ENCODE results near the gene FCMR.
"Not testable (repeated sequence)": the region's sequence is repeated elsewhere in the genome, so short reads cannot be mapped to it uniquely, and the experiment has no call there.

FCMR gene

GRCh38 chr1:206926286-206926685, 4.5 kb upstream of the FCMR start:
- Histone ChIP-seq H3K4me3 (replicated peaks; ENCODE audit: low read depth, low read length) (no peak overlapping the region), H3K36me3 (ENCODE audit: control insufficient read depth, insufficient read depth, low read length) (no peaks in the 10 kb centered on the region), H3K27me3 (replicated peaks; ENCODE audit: control insufficient read depth, insufficient read depth, low read length) (no peaks in the 10 kb centered on the region)
- DNase-seq (ENCODE audit: extremely low read depth, insufficient read length): no peak
- TF ChIP-seq CTCF (IDR thresholded peaks at IDR 0.05; ENCODE audit: insufficient read depth, low read length, poor library complexity, severe bottlenecking): no peak

- Histone ChIP-seq H3K4me3 (replicated peaks; ENCODE audit: low read depth, low read length) (no peak overlapping the region), H3K27me3 (replicated peaks; ENCODE audit: control insufficient read depth, insufficient read depth, low read length) (no peaks in the 10 kb centered on the region), H3K36me3 (ENCODE audit: control insufficient read depth, insufficient read depth, low read length) (no peaks in the 10 kb centered on the region)
- TF ChIP-seq CTCF (IDR thresholded peaks at IDR 0.05; ENCODE audit: insufficient read depth, low read length, poor library complexity, severe bottlenecking): peak; percentile 37
- peak; percentile 79 for DNase-seq (ENCODE audit: extremely low read depth, insufficient read length)
Observed at GRCh38 chr1:206925106-206925736, 3.5 kb upstream of the FCMR start.

- H3K27me3 ChIP-seq (replicated peaks; ENCODE audit: control insufficient read depth, insufficient read depth, low read length): no peaks in the 10 kb centered on the region
- no peak overlapping the region for H3K4me3 ChIP-seq (replicated peaks; ENCODE audit: low read depth, low read length)
- no peaks in the 10 kb centered on the region for H3K36me3 ChIP-seq (ENCODE audit: control insufficient read depth, insufficient read depth, low read length)
- peak; percentile 81 for DNase-seq (ENCODE audit: extremely low read depth, insufficient read length)
- TF ChIP-seq CTCF (IDR thresholded peaks at IDR 0.05; ENCODE audit: insufficient read depth, low read length, poor library complexity, severe bottlenecking): no peak
Observed at GRCh38 chr1:206924592-206925105, 2.9 kb upstream of the FCMR start.

GRCh38 chr1:206923961-206924557, 2.3 kb upstream of the FCMR start:
- not testable (repeated sequence) for H3K27me3 ChIP-seq (replicated peaks; ENCODE audit: control insufficient read depth, insufficient read depth, low read length); H3K36me3 ChIP-seq (ENCODE audit: control insufficient read depth, insufficient read depth, low read length); DNase-seq (ENCODE audit: extremely low read depth, insufficient read length)
- H3K4me3 ChIP-seq (replicated peaks; ENCODE audit: low read depth, low read length): peak overlapping the region; percentile 81

- TF ChIP-seq CTCF (IDR thresholded peaks at IDR 0.05; ENCODE audit: insufficient read depth, low read length, poor library complexity, severe bottlenecking): no peak
- H3K27me3 ChIP-seq (replicated peaks; ENCODE audit: control insufficient read depth, insufficient read depth, low read length): no peaks in the 10 kb centered on the region
- H3K4me3 ChIP-seq (replicated peaks; ENCODE audit: low read depth, low read length): peak overlapping the region; percentile 81
- no peaks in the 10 kb centered on the region for H3K36me3 ChIP-seq (ENCODE audit: control insufficient read depth, insufficient read depth, low read length)
- DNase-seq (ENCODE audit: extremely low read depth, insufficient read length): peak; percentile 85
Observed at GRCh38 chr1:206923009-206923960, 1.5 kb upstream of the FCMR start.

GRCh38 chr1:206922524-206922923, 783 bp upstream of the FCMR start:
- H3K4me3 ChIP-seq (replicated peaks; ENCODE audit: low read depth, low read length): peak overlapping the region; percentile 81
- peaks cover 2% of the 10 kb centered on the region; the same call in 1 of the 2 replicates for H3K36me3 ChIP-seq (ENCODE audit: control insufficient read depth, insufficient read depth, low read length)
- DNase-seq (ENCODE audit: extremely low read depth, insufficient read length): no peak
- no peak for TF ChIP-seq CTCF (IDR thresholded peaks at IDR 0.05; ENCODE audit: insufficient read depth, low read length, poor library complexity, severe bottlenecking)
- H3K27me3 ChIP-seq (replicated peaks; ENCODE audit: control insufficient read depth, insufficient read depth, low read length): no peaks in the 10 kb centered on the region
